HEK293 (cell line): Measurements from ENCODE around the gene CRIM1.

ENCODE experiments used
- CTCF ChIA-PET: fragments of 350-600 bp; formaldehyde crosslinking; extraction: SDS; loops from one replicate; lab custom pipeline; 2021; ENCODE audit warnings: antibody characterized with exemption; lab: Yijun Ruan, JAX
- POLR2A ChIA-PET: fragments of 300-600 bp; formaldehyde crosslinking; extraction: SDS; loops from one replicate; lab custom pipeline; 2020; ENCODE audit warnings: antibody characterized with exemption, inconsistent platforms; lab: Yijun Ruan, JAX
- H3K27ac ChIP-seq: fragments of 200-500 bp; sonication (Bioruptor generic); 2 replicates; pipeline ENCODE4 v1.5.1; 2014; ENCODE audit warnings: low read depth, low read length, control low read depth, inconsistent platforms; ENCODE audit errors: extremely low read depth
- H3K36me3 ChIP-seq, 2 experiments: fragments of 200-500 bp in 1 of 2; sonication (Bioruptor generic) in 1 of 2; 1 replicate in 1 of 2; 2 replicates in 1 of 2; pipeline ENCODE4 v1.5.1; 2014 to 2017; ENCODE audit warnings: inconsistent platforms in 2 of 2, low read length in 2 of 2; ENCODE audit not compliant: control insufficient read depth in 2 of 2, insufficient read depth in 1 of 2
- H3K4me1 ChIP-seq: fragments of 200-500 bp; sonication (Bioruptor generic); 2 replicates; pipeline ENCODE4 v1.5.1; 2014; ENCODE audit warnings: mild to moderate bottlenecking, low read length, inconsistent platforms; ENCODE audit not compliant: control insufficient read depth, insufficient read depth
- H3K4me3 ChIP-seq: 2 replicates; pipeline ENCODE4 v1.5.1; 2011; ENCODE audit warnings: low read depth, mild to moderate bottlenecking, control low read depth, low read length, moderate library complexity
- H3K9me3 ChIP-seq: fragments of 200-500 bp; sonication (Bioruptor generic); 2 replicates; pipeline ENCODE4 v1.5.1; 2014; ENCODE audit warnings: low read depth, low read length, inconsistent platforms; ENCODE audit not compliant: control insufficient read depth, insufficient read depth
- BCL6B ChIP-seq: fragments of 450-650 bp; formaldehyde crosslinking; IDR thresholded peaks from 2 replicates; pipeline ENCODE4 v1.5.1; 2017; ENCODE audit warnings: missing biosample characterization, missing genetic modification characterization
- FEZF1 ChIP-seq: fragments of 450-650 bp; formaldehyde crosslinking; IDR thresholded peaks from 2 replicates; pipeline ENCODE4 v1.5.1; 2016; ENCODE audit warnings: missing biosample characterization, missing genetic modification characterization
- KLF10 ChIP-seq: fragments of 450-650 bp; IDR thresholded peaks from 2 replicates; pipeline ENCODE4 v1.5.1; 2018; ENCODE audit warnings: missing biosample characterization, mild to moderate bottlenecking, missing genetic modification characterization
- KLF17 ChIP-seq: fragments of 450-650 bp; formaldehyde crosslinking; IDR thresholded peaks from 2 replicates; pipeline ENCODE4 v1.5.1; 2016; ENCODE audit warnings: missing biosample characterization, missing genetic modification characterization
- SP7 ChIP-seq: fragments of 450-650 bp; formaldehyde crosslinking; IDR thresholded peaks from 2 replicates; pipeline ENCODE4 v1.5.1; 2016; ENCODE audit warnings: missing biosample characterization, missing genetic modification characterization
- ZBTB49 ChIP-seq: fragments of 450-650 bp; formaldehyde crosslinking; IDR thresholded peaks from 2 replicates; pipeline ENCODE4 v1.5.1; 2016; ENCODE audit warnings: missing biosample characterization, missing genetic modification characterization, low read depth
- ZEB2 ChIP-seq: fragments of 450-650 bp; formaldehyde crosslinking; IDR thresholded peaks from 2 replicates; pipeline ENCODE4 v1.5.1; 2016; ENCODE audit warnings: missing biosample characterization, missing genetic modification characterization
- ZFP69B ChIP-seq: fragments of 450-650 bp; formaldehyde crosslinking; IDR thresholded peaks from 2 replicates; pipeline ENCODE4 v1.5.1; 2016; ENCODE audit warnings: missing biosample characterization, missing genetic modification characterization
- ZNF214 ChIP-seq: fragments of 450-650 bp; formaldehyde crosslinking; IDR thresholded peaks from 2 replicates; pipeline ENCODE4 v1.5.1; 2017; ENCODE audit warnings: missing biosample characterization, mild to moderate bottlenecking, missing genetic modification characterization, borderline replicate concordance
- ZNF239 ChIP-seq: fragments of 450-650 bp; formaldehyde crosslinking; IDR thresholded peaks from 2 replicates; pipeline ENCODE4 v1.5.1; 2016; ENCODE audit warnings: missing biosample characterization, missing genetic modification characterization
- ZNF335 ChIP-seq: fragments of 450-650 bp; formaldehyde crosslinking; conservative IDR thresholded peaks from 2 replicates; pipeline ENCODE4 v1.5.1; 2016; ENCODE audit warnings: missing biosample characterization, missing genetic modification characterization
- ZNF354C ChIP-seq: fragments of 450-650 bp; formaldehyde crosslinking; IDR thresholded peaks from 2 replicates; pipeline ENCODE4 v1.5.1; 2016; ENCODE audit warnings: missing biosample characterization, missing genetic modification characterization, low read depth, borderline replicate concordance
- ZNF433 ChIP-seq: fragments of 450-650 bp; formaldehyde crosslinking; IDR thresholded peaks from 2 replicates; pipeline ENCODE4 v1.5.1; 2016; ENCODE audit warnings: missing biosample characterization, missing genetic modification characterization, low read depth
- ZNF473 ChIP-seq: fragments of 450-650 bp; formaldehyde crosslinking; IDR thresholded peaks from 2 replicates; pipeline ENCODE4 v1.5.1; 2017; ENCODE audit warnings: missing biosample characterization, missing genetic modification characterization
- ZNF549 ChIP-seq: fragments of 450-650 bp; IDR thresholded peaks from 2 replicates; pipeline ENCODE4 v1.5.1; 2018; ENCODE audit warnings: missing biosample characterization, missing genetic modification characterization, mild to moderate bottlenecking, inconsistent platforms, moderate library complexity
- ZNF600 ChIP-seq: fragments of 450-650 bp; formaldehyde crosslinking; IDR thresholded peaks from 2 replicates; pipeline ENCODE4 v1.5.1; 2016; ENCODE audit warnings: missing biosample characterization, missing genetic modification characterization
- ZNF624 ChIP-seq: fragments of 450-650 bp; formaldehyde crosslinking; IDR thresholded peaks from 2 replicates; pipeline ENCODE4 v1.5.1; 2017; ENCODE audit warnings: missing biosample characterization, missing genetic modification characterization
- ZNF639 ChIP-seq: fragments of 450-650 bp; formaldehyde crosslinking; IDR thresholded peaks from 2 replicates; pipeline ENCODE4 v1.5.1; 2016; ENCODE audit warnings: missing biosample characterization, missing genetic modification characterization
- ZNF704 ChIP-seq: fragments of 450-650 bp; formaldehyde crosslinking; IDR thresholded peaks from 2 replicates; pipeline ENCODE4 v1.5.1; 2016; ENCODE audit warnings: missing biosample characterization, missing genetic modification characterization
- ZNF768 ChIP-seq: fragments of 450-650 bp; formaldehyde crosslinking; IDR thresholded peaks from 2 replicates; pipeline ENCODE4 v1.5.1; 2018; ENCODE audit warnings: missing biosample characterization, mild to moderate bottlenecking, missing genetic modification characterization
- ZNF777 ChIP-seq: fragments of 450-650 bp; formaldehyde crosslinking; IDR thresholded peaks from 2 replicates; pipeline ENCODE4 v1.5.1; 2017; ENCODE audit warnings: missing biosample characterization, missing genetic modification characterization, borderline replicate concordance
- ZNF837 ChIP-seq: fragments of 450-650 bp; formaldehyde crosslinking; IDR thresholded peaks from 2 replicates; pipeline ENCODE4 v1.5.1; 2016; ENCODE audit warnings: missing biosample characterization, missing genetic modification characterization
- ZSCAN16 ChIP-seq: fragments of 450-650 bp; formaldehyde crosslinking; IDR thresholded peaks from 2 replicates; pipeline ENCODE4 v1.5.1; 2016; ENCODE audit warnings: missing biosample characterization, missing genetic modification characterization
- ZSCAN4 ChIP-seq: fragments of 450-650 bp; formaldehyde crosslinking; IDR thresholded peaks from 2 replicates; pipeline ENCODE4 v1.5.1; 2017; ENCODE audit warnings: missing biosample characterization, missing genetic modification characterization

The CRIM1 gene

GRCh38 chr2:36487947-36488346 is 132.4 kb downstream of the CRIM1 start:
- Histone ChIP-seq H3K4me1 (no peaks in the 10 kb centered on the region), H3K27ac (no peak overlapping the region), H3K9me3 (no peaks in the 10 kb centered on the region), H3K4me3 (no peak overlapping the region), H3K36me3 (peaks cover 0 to 13% of the 10 kb centered on the region in 2 experiments; a peak in 1 of 3 replicates)
- ChIA-PET POLR2A (no interaction called here), CTCF (interaction anchor here (0.6 to 2.1 kb wide), 2 partner anchors 28 to 360 kb away, joined by 3 to 8 read pairs; no protein-coding TSS in a partner anchor)
- TF ChIP-seq ZNF704 (tag by site-specific recombination) (no peak), SP7 (tag by site-specific recombination) (no peak), ZNF239 (tag by site-specific recombination) (no peak), ZNF639 (tag by site-specific recombination) (no peak), ZNF549 (tag by site-specific recombination) (no peak), ZEB2 (tag by site-specific recombination) (no peak)

- H3K9me3 ChIP-seq, result no peaks in the 10 kb centered on the region
- H3K4me3 ChIP-seq, result no peak overlapping the region
- no peak overlapping the region for H3K27ac ChIP-seq
- POLR2A ChIA-PET, result interaction anchor here (1.3 kb wide), 1 partner anchor 134 kb away, joined by 5 read pairs; the partner anchor contains the start of gene CRIM1
- H3K4me1 ChIP-seq, result no peaks in the 10 kb centered on the region
- no peak for TF ChIP-seq FEZF1 (tag by site-specific recombination)
- TF ChIP-seq KLF10, result 0 out of 2 replicates have a peak, but pooled peaks have one; percentile 34
- no peak for TF ChIP-seq KLF17 (tag by site-specific recombination)
- TF ChIP-seq, all 188 proteins: peak for 1
- peaks cover 0 to 4% of the 10 kb centered on the region in 2 experiments; a peak in 1 of 3 replicates for H3K36me3 ChIP-seq
- CTCF ChIA-PET, result interaction anchor here (0.6 to 2.1 kb wide), 3 partner anchors 29 to 209 kb away, joined by 3 to 8 read pairs (median 4); no protein-coding TSS in a partner anchor
These were observed 133.7 kb downstream of the CRIM1 start for GRCh38 chr2:36489281-36489680.

GRCh38 chr2:36490749-36491148 is 135.2 kb downstream of the CRIM1 start:
- no peak for TF ChIP-seq ZFP69B (tag by site-specific recombination)
- no peak for TF ChIP-seq ZNF624 (tag by site-specific recombination)
- TF ChIP-seq ZNF837, result no peak
- TF ChIP-seq ZNF768 (tag by site-specific recombination), result no peak
- TF ChIP-seq ZSCAN4 (tag by site-specific recombination), result no peak
- TF ChIP-seq ZNF777 (tag by site-specific recombination), result no peak
- no peak for TF ChIP-seq ZBTB49 (tag by site-specific recombination)
- no peak for TF ChIP-seq ZNF473 (tag by site-specific recombination)
- no peak for TF ChIP-seq ZNF335
- TF ChIP-seq ZSCAN16, result no peak
- no peak for TF ChIP-seq ZNF433
- TF ChIP-seq ZNF600 (tag by site-specific recombination), result no peak
- no peak for TF ChIP-seq ZNF354C (tag by site-specific recombination)
- no peak for TF ChIP-seq ZNF214
- TF ChIP-seq BCL6B, result no peak
- ChIA-PET CTCF (interaction anchor here (1.8 kb wide), 1 partner anchor 174 kb away, joined by 6 read pairs; no protein-coding TSS in a partner anchor), POLR2A (no interaction called here)
- no peaks in the 10 kb centered on the region for H3K4me1 ChIP-seq
- H3K4me3 ChIP-seq, result no peak overlapping the region
- H3K27ac ChIP-seq, result no peak overlapping the region
- H3K36me3 ChIP-seq, result no peaks in the 10 kb centered on the region
- no peaks in the 10 kb centered on the region for H3K9me3 ChIP-seq
